BJ (cell line): ENCODE results near the gene HLA-F. TPM values are rescaled to one million over a fixed set of nuclear protein-coding genes. Genes with fewer than 3 reads are reported as not detected.

ENCODE experiments used
- CTCF ChIA-PET: fragments of 350-600 bp; formaldehyde crosslinking; extraction: SDS; loops from one replicate; lab custom pipeline; 2021; ENCODE audit warnings: antibody characterized with exemption, inconsistent platforms; lab: Yijun Ruan, JAX
- POLR2A ChIA-PET: fragments of 300-600 bp; sonication (Branson Sonifier 250); formaldehyde crosslinking; extraction: SDS; loops from one replicate; lab custom pipeline; 2021; ENCODE audit warnings: antibody characterized with exemption; lab: Charles Lee
- DNase-seq: peaks from one replicate; pipeline ENCODE4 v3.0.0-alpha.2; 2011; ENCODE audit warnings: low read depth
- H3K27me3 ChIP-seq: 2 replicates; pipeline ENCODE4 v1.6.0; 2011; ENCODE audit warnings: low read length; ENCODE audit not compliant: control insufficient read depth, insufficient read depth
- H3K36me3 ChIP-seq: 2 replicates; pipeline ENCODE4 v1.5.1; 2011; ENCODE audit warnings: low read length; ENCODE audit not compliant: control insufficient read depth, insufficient read depth
- H3K4me3 ChIP-seq: 2 replicates; pipeline ENCODE4 v1.5.1; 2011; ENCODE audit warnings: low read depth, mild to moderate bottlenecking, control low read depth, low read length
- polyA plus RNA-seq: library from polyadenylated mRNA; depleted of rRNA; stranded (reverse); fragments of >200 nt; gene quantifications from 2 replicates; pipeline ENCODE4 v1.2.3, GENCODE V29; 2011
- TF ChIP-seq, protein P1 (sequence below): IDR thresholded peaks from 2 replicates; pipeline ENCODE4 v1.5.1; 2011; ENCODE audit warnings: low read depth, mild to moderate bottlenecking, control low read depth, inconsistent platforms, low read length, moderate library complexity; ENCODE audit not compliant: insufficient read depth

The HLA-F gene
- polyA plus RNA-seq, 1 experiment = 30.7 TPM

DNA sequence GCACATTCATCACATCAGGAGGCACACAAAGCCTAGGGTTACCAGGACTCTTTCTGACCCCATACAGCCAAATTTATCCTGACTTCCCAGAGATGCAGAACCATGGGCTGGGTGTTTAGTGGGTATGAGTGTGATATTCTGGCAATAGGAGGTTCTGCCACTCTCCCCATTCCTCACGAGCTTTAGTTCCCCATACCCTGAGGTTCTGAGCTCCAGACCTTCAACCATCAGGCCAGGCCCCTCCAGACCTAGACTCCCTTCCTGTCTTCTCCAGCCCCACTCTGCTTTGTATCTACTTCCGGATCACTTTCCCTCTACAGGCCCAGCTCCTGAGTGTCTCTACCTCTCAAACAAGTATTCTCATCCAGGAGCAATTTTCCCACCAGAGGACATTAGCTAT is 4.4 kb downstream of the HLA-F start:
- no peak for DNase-seq
- TF ChIP-seq, protein P1, sequence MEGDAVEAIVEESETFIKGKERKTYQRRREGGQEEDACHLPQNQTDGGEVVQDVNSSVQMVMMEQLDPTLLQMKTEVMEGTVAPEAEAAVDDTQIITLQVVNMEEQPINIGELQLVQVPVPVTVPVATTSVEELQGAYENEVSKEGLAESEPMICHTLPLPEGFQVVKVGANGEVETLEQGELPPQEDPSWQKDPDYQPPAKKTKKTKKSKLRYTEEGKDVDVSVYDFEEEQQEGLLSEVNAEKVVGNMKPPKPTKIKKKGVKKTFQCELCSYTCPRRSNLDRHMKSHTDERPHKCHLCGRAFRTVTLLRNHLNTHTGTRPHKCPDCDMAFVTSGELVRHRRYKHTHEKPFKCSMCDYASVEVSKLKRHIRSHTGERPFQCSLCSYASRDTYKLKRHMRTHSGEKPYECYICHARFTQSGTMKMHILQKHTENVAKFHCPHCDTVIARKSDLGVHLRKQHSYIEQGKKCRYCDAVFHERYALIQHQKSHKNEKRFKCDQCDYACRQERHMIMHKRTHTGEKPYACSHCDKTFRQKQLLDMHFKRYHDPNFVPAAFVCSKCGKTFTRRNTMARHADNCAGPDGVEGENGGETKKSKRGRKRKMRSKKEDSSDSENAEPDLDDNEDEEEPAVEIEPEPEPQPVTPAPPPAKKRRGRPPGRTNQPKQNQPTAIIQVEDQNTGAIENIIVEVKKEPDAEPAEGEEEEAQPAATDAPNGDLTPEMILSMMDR = no peak
- Histone ChIP-seq H3K36me3 (peaks cover 7% of the 10 kb centered on the region), H3K4me3 (no peak overlapping the region), H3K27me3 (no peaks in the 10 kb centered on the region)
- ChIA-PET CTCF (interaction anchor here (0.7 to 3.9 kb wide), 5 partner anchors 8 to 64 kb away, joined by 3 to 20 read pairs (median 3); no protein-coding TSS in a partner anchor), POLR2A (no interaction called here)

GRCh38 chr6:29728173-29728874 is 5.1 kb downstream of the HLA-F start:
- TF ChIP-seq, protein P1 = no peak
- DNase-seq = no peak
- no peak overlapping the region for H3K4me3 ChIP-seq
- peaks cover 7% of the 10 kb centered on the region for H3K36me3 ChIP-seq
- H3K27me3 ChIP-seq = no peaks in the 10 kb centered on the region
- CTCF ChIA-PET = interaction anchor here (0.7 to 3.9 kb wide), 5 partner anchors 10 to 64 kb away, joined by 3 to 20 read pairs (median 3); no protein-coding TSS in a partner anchor
- POLR2A ChIA-PET = no interaction called here

GRCh38 chr6:29728875-29729270 is 5.6 kb downstream of the HLA-F start:
- no peak overlapping the region for H3K4me3 ChIP-seq
- no peak for DNase-seq
- H3K27me3 ChIP-seq = no peaks in the 10 kb centered on the region
- TF ChIP-seq, protein P1 = no peak
- ChIA-PET CTCF (no interaction called here), POLR2A (no interaction called here)
- peaks cover 7% of the 10 kb centered on the region for H3K36me3 ChIP-seq

GRCh38 chr6:29729774-29730328 is 6.6 kb downstream of the HLA-F start:
- ChIA-PET CTCF (interaction anchor here (1.2 to 1.3 kb wide), 2 partner anchors 13 to 22 kb away, joined by 3 to 4 read pairs; no protein-coding TSS in a partner anchor), POLR2A (no interaction called here)
- Histone ChIP-seq H3K27me3 (no peaks in the 10 kb centered on the region), H3K4me3 (no peak overlapping the region), H3K36me3 (peaks cover 7% of the 10 kb centered on the region)
- TF ChIP-seq, protein P1 = no peak
- DNase-seq = no peak

DNA sequence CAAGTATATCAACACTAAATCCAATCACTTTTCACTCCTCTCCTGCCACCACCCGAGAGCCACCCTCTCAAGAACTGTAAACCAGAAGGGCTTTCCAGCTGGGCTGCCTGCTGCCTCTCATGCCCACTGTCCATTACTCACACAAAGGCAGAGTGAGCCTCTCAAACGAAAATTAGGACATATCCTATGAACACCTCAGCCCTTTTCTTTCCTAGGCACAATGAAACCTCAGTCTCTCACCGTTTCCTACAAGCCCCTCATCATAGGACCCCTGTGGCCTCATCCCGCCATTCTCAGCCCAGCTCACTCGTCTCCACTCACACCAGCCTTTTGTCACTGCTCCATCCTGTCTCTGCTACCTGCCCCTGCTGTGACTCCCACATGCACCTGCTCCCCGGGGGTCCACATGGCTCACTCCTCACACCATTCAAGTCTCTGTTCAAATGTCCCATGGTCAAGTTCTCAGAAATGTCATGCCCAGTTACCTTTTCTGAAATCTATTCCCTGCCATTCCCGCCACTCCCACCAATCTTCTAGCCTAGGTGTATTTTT is 7.4 kb downstream of the HLA-F start:
- Histone ChIP-seq H3K27me3 (no peaks in the 10 kb centered on the region), H3K36me3 (peaks cover 3% of the 10 kb centered on the region; the same call in 1 of the 2 replicates), H3K4me3 (no peak overlapping the region)
- CTCF ChIA-PET = interaction anchor here (1.2 to 1.4 kb wide), 3 partner anchors 10 to 22 kb away, joined by 3 to 4 read pairs (median 3); no protein-coding TSS in a partner anchor
- TF ChIP-seq, protein P1 = no peak
- POLR2A ChIA-PET = no interaction called here
- no peak for DNase-seq
